ENCODE data around the gene AFAP1.

Gene AFAP1

DNA sequence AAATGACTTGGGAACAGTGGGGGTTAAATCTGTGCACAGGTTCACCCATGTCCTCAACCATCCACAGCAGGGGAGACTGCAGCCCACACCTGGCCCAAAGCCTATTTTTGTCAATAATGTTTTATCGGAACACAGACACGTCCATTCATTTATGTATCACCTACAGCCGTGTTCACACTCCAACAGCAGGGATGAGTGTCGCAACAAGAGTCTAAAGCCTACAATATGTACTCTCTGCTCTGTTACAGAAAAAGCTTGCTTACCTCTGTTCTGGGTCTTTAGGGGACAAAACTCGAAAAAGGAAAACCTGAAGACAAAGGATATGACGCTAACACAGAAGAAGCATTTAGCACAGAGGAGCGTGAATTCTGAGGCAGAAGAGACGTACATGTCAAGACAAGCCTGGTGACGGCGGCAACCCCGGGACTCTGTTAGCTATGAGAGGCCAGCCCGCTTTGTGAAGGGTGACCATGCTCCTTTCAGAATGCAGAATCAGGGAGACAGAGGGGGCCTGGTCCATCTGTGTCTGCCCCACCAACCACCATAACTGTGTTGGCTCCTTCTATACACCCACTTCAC, 45.5 kb downstream of the AFAP1 start:
- no peak for DNase-seq

DNA sequence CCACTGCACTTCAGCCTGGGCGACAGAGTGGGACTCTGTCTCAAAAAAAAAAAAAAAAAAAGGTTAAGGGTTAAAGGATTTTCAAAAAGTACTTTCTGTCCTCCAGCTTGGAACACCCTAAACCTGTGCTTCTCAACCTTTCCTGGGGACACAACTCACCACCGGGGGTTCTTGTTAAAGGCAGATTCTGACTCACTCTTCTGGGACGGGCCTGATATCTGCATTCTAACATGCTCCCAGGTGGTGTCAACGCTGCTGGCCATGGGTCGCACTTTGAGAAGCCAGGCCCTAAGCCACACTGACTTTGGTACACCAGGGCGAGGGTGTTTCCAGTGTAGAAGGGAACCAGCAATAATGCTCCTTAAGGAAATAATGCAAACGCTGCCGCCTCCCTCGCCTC, 46.1 kb downstream of the AFAP1 start:
- no peak for DNase-seq

DNA sequence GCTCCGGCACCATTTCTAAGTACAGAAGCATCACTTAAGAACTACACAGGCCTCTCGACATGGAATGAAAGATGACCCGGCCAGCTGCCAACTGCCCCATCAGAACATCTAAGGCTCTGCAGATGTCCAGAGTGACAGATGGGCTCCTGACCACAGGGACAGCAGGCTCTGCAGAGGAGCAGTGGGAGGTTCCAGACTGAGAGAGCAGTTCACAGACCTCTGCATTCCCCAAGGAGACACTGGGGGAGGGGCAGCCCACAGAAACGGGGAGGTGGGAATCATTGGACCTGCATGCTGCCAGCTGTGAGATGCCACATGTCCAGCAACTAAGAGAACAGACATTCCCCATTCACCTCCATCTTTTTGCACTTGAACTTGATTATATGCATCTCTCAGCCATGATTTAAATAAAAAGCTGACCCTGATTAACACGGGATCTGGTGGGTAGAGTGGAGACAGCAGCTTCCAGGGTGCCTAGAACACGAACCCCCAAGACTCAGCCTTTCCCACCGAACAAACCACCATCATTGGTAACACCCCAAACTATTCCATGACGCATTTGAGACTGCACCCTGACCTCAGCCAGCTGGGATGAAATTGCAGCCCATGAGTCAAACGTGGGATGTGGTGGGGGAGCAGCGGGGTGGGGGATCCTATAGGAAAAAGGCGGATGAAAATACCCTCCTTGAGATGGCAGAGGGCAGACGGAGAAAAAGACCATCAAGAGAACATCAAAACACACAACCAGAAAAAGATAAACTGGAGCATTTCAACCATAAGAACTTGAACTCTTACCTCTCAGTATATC, 47.2 kb downstream of the AFAP1 start:
- DNase-seq, result no peak

DNA sequence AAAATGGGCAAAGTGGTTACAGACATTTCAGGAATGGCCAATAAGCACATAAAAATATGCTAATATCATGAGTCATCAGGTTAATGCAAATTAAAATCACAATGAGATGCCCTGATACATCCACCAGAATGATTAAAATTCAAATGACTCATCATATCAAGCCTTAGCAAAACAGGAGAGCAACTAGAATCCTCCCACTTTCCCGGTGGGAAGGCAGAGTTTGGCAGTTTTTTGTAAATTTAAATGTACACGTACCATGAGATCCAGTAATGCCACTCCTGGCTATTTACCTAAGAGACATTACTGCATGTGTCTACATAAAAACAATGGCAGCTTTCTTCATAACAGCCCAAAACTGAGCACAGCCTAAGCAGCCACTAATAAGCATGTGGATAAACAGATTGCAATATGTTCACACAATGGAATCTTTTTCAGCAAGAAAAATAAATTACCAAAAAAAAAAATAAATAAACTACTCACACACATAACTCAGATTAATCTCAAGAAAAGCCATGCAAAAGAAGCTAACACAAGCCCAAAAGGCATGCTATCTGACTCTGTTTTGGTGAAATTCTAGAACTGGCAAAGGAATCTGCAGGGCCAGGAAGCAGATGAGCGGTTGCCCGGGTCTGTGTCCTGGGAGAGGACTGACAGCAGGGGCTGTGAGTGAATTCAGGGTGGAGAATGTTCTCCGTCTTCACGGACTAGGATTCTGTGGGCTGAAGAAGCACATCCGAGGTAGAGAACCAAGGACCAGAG, 48.8 kb downstream of the AFAP1 start:
- peak in 1 of 51 donors; percentile 43 for DNase-seq

DNA sequence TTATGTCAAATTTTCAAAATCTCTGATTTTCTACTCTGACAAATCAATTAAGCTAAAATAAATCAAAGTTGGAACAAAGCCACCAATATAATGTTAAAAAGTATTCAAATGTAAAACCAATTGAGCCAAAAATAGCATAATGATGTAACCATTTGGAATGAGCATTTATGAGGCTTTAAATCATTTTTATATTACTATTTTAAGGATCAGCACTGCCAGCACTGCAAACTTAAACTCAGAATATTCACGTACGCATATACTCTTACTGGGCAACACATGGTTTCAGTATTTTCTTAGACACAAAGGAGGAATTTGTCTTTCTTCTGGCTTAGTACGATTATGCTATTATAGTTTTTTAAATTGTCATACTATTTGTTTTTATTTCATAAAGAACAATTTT, 52.2 kb downstream of the AFAP1 start:
- no peak for DNase-seq

DNA sequence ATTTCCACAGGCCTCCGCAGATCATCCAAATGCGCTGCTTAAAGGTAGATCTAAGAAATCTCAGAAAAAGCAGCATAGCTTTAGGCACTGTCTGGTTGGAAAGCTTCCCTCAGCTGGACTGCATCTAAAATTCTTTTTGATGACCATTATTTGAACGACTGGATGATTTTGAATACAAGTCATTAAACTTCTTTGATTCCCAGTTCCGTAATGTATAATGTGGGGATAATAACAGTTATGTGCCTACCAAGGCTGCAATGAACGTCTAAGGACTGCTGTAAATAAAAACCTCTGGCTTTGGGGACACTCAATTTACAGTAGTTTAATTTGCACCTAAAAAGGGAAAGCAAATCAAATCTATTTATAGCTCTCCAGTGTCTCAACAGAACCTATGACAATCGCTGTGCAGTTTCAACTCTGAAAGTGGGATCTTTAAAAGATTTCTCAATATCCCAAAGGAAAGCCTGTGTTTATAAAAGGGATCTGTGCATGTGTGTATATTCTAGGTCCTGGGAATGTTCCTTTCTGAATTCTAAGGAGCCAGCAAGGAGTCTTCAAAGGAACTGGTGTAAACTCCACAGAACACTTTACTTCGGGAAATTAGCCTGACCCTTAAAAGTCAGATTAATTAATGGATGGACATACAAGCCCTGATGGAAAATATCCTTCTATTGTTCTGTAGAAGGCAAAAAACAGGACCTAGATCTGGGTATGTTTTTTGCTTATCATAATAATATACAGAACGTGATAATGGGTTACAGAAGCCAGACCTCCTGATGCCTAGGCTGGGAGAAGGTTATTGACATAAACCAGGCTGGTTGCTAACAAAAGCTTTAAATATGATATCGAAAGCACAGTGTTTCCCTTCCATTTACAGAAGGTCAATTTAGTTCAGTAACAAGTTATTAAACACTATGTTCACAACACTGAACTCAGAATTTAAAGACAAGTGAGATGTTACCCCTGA, 53.4 kb downstream of the AFAP1 start:
- DNase-seq, result no peak

DNA sequence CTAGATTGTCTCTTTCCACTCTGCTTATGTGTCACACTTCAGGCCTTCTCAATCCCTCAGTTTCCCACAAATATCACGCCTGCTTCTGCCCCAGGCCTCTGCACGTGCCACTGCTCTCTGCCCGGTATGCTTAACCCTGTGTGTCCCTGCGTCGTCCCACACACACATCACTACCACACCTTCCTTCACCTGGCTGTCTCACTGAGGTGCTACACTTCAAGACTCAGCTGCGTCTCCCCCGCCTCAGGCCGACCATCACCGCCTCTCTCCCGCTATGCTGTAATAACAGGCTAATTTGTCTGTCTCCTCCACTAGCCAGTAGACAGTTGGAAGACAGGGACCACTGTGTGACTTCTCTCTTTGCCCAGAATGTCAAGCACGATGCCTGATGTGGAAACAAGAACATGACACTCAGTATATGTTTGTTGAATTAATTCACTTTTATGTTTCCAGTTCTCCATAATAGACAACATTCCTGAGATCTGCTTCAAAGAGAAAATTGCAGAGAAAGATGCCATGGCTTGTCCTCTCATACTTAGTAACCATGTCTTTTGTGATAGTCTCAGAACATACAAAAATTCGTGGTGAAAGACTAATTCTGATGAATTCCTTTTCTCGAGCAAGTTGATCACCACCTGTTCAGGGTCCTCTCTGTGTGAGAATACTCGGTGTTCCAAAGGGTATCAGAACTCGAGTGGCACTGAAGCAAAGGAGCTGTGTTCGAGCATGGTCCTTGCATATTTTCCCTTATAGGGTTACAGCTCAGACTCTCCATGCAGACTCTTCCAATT, 54.2 kb downstream of the AFAP1 start:
- no peak for DNase-seq

DNA sequence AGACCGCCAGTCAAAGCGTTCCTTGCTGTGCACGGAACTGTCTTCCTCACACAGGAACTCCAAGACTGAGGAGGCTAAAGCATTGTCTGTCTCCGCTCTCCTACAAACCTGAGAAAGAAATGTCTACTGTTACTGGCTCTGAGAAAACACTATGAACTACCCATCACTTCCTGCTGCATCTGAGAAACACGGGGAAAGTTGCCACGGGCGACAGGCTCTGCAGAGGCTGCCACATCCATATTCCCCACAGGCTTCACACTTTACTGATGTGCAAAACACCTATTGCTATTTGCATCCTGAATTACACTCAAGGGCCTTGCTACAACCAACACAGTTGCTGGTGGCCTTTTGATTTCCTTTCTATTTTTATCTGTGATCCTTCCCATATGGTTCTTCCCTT, 59.0 kb downstream of the AFAP1 start:
- DNase-seq, result peak in 1 of 51 donors; percentile 25

DNA sequence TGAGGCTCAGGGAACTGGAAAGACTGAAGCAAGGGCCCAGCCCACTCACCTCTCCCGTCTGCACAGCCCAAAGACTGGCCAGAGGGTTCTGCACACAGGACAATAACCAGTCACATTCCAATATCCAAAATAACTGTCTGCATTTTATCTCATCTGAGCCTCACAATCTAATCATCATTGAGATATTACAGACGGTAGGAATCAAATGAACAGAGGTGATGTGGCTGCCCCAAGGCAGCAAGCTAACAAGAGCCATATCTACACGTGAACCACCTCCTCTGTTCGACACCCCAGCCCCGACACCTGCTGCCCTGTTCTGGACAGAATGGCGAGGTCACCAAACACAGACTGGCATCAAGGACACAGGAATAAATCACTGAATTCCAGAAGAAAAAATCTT, 60.5 kb downstream of the AFAP1 start:
- no peak for DNase-seq

DNA sequence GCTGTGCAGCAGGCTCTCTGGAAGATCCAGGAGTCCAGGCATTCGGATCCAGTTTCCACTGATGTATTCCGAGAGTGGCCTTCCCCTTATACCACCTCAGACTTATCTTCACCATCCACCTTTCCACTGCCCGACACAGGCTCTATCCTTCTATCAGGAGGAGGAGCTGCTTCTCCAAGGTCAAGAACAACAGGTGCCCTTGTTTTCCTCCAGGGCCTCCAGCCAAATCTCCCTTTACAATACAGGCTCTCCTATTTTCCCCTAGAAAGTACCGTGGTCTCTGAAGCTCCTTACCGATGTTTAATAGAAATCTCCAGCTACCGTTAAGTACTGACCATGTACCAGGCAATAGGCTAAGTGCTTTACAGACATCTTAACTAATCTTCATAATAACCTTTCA, 61.3 kb downstream of the AFAP1 start:
- no peak for DNase-seq

DNA sequence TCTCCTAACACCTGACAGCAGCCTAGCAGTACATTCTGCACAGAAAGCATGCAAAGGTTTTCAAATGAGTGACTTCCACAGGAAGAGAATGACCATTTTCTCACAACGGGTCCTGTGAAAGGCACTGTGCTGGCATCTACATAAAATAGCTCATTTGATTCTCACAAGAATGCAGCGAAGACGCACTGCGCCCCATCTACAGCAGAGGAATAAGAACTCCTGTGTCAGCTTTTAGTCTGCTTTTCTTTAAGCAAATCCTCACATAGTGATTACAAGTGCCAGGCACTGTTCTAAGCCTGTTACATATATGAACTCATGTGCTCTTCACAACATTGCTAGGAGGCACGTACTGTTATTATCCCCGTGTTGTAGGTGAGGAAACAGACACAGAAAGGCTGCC, 62.5 kb downstream of the AFAP1 start:
- peak in 1 of 51 donors; percentile 25 for DNase-seq

DNA sequence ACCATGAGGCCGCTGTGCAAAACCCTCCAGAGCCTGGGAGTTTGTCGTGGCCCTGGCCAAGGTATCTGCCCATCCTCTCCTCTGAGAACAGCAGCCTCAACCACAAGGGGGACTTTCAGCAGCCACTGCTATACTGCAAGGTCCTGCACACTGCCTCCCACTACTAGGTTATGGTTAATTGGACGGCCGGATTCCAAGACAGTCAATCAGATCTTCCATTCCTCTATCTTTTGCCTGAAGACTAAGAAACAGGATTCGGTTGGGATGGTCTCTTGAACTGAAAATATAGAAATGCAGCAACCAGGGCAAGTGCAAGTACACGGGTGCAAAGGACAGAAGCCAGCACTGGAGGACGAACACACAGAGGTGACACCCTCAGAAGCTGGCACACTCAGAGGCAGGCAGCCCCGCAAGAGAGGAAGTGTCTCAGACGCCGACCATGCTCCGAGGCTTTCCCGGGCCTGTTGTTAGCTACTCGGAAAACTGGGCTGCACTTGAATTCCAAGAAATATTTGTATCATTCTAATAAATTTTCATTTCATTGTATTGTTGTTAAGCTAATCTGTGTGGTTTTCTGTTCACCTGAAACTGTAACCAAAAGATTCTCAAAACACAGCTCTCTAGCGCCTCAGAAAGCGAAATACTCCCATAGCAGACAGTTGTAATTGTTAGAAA, 63.3 kb downstream of the AFAP1 start:
- no peak for DNase-seq

DNA sequence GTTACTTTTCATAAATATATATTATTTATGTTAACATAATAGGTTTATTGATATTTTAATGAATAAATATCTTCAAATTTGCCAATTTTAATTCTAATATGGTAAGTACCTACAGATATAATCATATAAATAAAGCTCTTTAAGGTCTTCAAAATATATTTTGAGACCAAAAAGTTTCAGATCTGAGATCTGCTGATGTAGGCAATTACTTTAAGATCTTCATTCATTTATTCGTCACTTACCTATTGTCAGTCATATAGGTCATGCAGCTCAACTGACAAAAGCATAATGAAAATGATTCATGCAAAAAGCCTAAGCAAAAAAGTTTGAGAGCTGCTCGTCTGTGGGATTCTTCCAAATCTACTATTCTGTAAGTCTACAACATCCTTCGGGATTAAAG, 64.8 kb downstream of the AFAP1 start:
- DNase-seq, result no peak

DNA sequence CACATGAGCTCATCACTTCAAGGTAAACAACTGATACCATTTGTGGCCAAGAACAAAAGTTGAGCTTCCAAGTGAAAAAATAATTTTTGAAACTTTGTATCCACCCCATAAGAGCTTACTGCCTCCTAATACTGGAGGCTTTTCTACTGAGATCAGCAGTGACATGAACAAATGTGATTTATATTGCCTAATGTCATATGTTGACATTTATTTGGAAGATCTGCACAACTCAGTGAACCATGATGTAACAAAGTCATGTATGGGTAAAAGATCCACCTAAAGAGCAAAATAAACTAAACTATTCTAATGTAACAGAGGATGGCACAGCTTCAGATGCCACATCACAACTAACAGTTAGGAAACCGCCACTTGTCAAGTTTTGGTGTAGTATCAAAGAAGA, 65.8 kb downstream of the AFAP1 start:
- DNase-seq, result no peak

DNA sequence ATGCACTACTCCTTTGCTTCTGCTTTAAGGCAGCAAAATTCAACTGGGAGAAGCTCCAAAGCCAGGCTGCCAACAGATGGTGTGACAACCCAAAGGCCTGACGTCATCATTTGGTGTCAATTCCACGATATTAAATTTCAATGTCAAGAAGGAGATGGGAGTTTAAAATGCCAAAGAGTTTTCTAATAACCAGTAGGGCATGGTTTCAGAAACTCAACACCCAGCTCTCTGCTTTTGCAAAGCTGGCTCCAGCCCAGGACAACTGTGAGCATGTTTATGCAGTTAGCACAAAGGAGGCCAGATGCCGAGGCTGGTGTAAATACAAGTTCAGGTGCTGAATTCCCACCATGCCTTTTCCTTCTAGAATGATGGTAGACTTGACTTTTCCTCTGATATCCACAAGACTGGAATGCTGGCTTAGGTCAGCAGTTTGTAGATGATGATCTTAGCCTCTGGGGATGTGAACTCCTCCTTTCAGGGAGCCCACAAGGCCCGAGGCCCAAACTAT, 67.3 kb downstream of the AFAP1 start:
- DNase-seq, result peak in 6 of 51 donors; percentile 6 to 32 (median 17)

DNA sequence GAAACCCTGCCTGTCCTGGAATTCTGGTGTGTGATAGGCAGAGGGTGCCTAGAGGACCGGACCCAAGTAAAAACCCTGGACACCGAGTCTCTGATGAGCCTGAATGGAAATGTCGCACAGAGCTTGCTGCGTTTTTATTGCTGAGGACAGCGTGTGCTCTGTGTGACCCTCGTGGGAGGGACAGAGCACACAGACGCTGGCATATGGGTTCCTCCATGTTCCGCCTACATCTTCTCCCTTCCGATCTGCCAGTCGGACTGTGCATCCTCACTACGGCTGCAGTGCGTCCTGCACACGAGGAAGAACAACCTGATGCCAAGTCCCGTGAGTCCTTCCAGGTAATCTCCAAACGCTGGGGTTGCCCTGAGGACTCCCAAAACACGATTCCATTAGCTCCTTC, 68.3 kb downstream of the AFAP1 start:
- DNase-seq, result no peak

DNA sequence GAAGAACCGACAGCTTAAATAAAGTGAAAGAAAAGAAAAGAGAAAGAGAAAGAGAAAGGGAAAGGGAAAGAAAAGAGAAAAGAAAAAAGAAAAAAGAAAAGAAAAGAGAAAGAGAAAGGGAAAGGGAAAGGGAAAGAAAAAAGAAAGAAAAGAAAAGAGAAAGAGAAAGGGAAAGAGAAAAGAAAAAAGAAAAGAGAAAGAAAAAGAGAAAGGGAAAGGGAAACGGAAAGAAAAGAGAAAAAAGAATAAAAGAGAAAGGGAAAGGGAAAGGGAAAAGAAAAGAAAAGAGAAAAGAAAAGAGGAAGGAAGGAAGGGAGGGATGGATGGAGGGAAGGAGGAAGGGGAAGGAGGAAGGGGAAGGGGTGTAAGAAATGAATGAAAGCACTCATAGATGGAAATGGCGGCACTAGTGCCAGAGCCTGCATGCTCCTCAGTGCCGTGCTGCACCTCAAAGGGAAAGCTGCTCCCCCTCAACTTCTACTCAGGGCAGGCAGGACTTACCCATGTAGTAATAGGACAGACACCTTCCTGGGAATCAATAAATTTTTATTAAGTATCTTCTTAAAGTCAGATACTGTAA, 70.7 kb downstream of the AFAP1 start:
- DNase-seq, result no peak

DNA sequence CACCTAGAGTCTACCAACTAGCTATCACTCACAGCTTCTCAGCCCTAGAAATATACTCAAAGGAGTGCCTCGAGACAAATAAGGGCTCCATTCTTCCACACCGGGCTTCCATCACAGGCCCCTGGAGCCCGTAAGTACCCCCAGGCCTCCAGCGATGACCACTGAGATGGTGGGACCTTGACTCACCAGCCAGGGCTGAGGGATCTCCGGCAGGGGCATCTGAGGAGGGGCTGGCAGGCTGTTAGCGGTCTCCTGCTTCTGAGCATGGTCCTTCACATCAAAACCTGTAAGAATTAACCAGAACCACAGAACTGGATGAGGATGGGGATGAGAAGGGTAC, 71.3 kb downstream of the AFAP1 start:
- DNase-seq, result no peak

DNA sequence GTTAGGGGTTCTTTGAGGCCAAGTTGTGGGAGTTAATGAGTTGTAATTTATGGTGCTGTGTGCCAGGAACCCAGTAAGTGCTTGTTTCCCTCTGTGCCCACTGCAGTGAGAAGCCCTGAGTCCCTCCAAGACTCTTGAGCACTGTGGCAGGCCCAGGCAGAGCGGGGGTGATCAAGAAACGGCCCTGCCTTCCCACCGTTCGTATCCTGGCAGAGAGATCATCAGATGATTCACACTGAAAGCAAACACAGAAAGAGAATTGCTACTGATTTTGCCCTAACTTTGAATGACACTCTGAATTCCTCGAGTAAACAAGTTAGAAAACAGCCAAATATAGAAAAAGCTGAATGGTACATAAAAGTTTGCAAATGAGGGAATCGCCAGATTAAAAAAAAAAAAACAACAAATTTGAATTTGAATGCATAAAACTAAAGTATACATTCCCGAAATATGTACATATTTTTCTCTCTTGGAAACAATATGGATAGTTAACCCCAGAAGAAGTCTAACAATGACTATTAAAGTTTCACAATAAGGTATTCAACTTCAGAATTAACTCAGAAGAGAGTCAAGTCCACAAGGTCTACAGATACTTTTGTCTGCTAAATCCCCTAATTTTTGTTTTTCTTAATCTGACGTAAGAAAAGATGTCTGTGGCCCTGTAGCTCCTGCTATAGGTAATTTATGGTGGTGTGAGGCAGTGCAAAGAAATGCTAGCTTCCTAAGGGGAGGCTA, 71.8 kb downstream of the AFAP1 start:
- DNase-seq, result no peak

Data from hypothalamus (tissue), 51 donors.